SK-N-SH treated with all-trans-retinoic acid at 6 μM for 48 hours (cell line): ENCODE measurements around the gene ANAPC1.
"Not testable (repeated sequence)": the region's sequence is repeated elsewhere in the genome, so short reads cannot be mapped to it uniquely, and the experiment has no call there.

ENCODE experiments used
- ATAC-seq: fragments of 200-7000 bp; cut with Tn5 transposase; 3 replicates; pipeline ENCODE4 v1.9.1; 2020; ENCODE audit warnings: mild to moderate bottlenecking, moderate library complexity
- ARNTL ChIP-seq: fragments of 450-650 bp; formaldehyde crosslinking; IDR thresholded peaks from 2 replicates; pipeline ENCODE4 v1.5.0; 2020; ENCODE audit warnings: low read depth, mild to moderate bottlenecking, moderate library complexity, borderline replicate concordance
- BACH2 ChIP-seq: fragments of 250-450 bp; sonication (Bioruptor Pico); IDR thresholded peaks from 2 replicates; pipeline ENCODE4 v1.9.0; 2021; ENCODE audit warnings: mild to moderate bottlenecking, borderline replicate concordance
- CREB5 ChIP-seq: fragments of 250-450 bp; sonication (Bioruptor Pico); IDR thresholded peaks from 2 replicates; pipeline ENCODE4 v1.5.1; 2020; ENCODE audit warnings: low read depth, mild to moderate bottlenecking, moderate library complexity
- CSDC2 ChIP-seq: fragments of 250-450 bp; sonication (Bioruptor Pico); IDR thresholded peaks from 2 replicates; pipeline ENCODE4 v1.5.0; 2020; ENCODE audit warnings: mild to moderate bottlenecking, moderate library complexity
- CSRNP3 ChIP-seq: fragments of 250-450 bp; sonication (Bioruptor Pico); IDR thresholded peaks from 2 replicates; pipeline ENCODE4 v1.5.1; 2021; ENCODE audit warnings: mild to moderate bottlenecking, moderate library complexity
- ESRRG ChIP-seq: fragments of 250-450 bp; sonication (Bioruptor Pico); IDR thresholded peaks from 2 replicates; pipeline ENCODE4 v1.6.1; 2021; ENCODE audit warnings: mild to moderate bottlenecking
- GLIS3 ChIP-seq: fragments of 250-450 bp; sonication (Bioruptor Pico); IDR thresholded peaks from 2 replicates; pipeline ENCODE4 v1.5.0; 2020; ENCODE audit warnings: mild to moderate bottlenecking, moderate library complexity
- ISL1 ChIP-seq: fragments of 250-450 bp; sonication (Bioruptor Pico); IDR thresholded peaks from 2 replicates; pipeline ENCODE4 v2.1.2; 2022; ENCODE audit warnings: mild to moderate bottlenecking, moderate library complexity
- OSR1 ChIP-seq: fragments of 250-450 bp; sonication (Bioruptor Pico); IDR thresholded peaks from 2 replicates; pipeline ENCODE4 v1.8.0; 2022; ENCODE audit warnings: moderate library complexity, mild to moderate bottlenecking, inconsistent platforms
- PATZ1 ChIP-seq: fragments of 250-450 bp; sonication (Bioruptor Pico); IDR thresholded peaks from 2 replicates; pipeline ENCODE4 v1.8.0; 2020; ENCODE audit warnings: mild to moderate bottlenecking, moderate library complexity, borderline replicate concordance
- PPARA ChIP-seq: fragments of 250-450 bp; sonication (Bioruptor Pico); IDR thresholded peaks from 2 replicates; pipeline ENCODE4 v1.5.0; 2020; ENCODE audit warnings: mild to moderate bottlenecking, borderline replicate concordance
- RARB ChIP-seq: fragments of 250-450 bp; sonication (Bioruptor Pico); IDR thresholded peaks from 2 replicates; pipeline ENCODE4 v1.8.0; 2021; ENCODE audit warnings: mild to moderate bottlenecking, moderate library complexity
- SNAI2 ChIP-seq: fragments of 250-450 bp; sonication (Bioruptor Pico); IDR thresholded peaks from 2 replicates; pipeline ENCODE4 v1.5.0; 2020; ENCODE audit warnings: mild to moderate bottlenecking, moderate library complexity
- TCF4 ChIP-seq: fragments of 250-450 bp; sonication (Bioruptor Pico); IDR thresholded peaks from 2 replicates; pipeline ENCODE4 v1.8.0; 2021; ENCODE audit warnings: mild to moderate bottlenecking, moderate library complexity, borderline replicate concordance
- TOX ChIP-seq: fragments of 250-450 bp; sonication (Bioruptor Pico); IDR thresholded peaks from 2 replicates; pipeline ENCODE4 v1.8.0; 2021; ENCODE audit warnings: mild to moderate bottlenecking, moderate library complexity, borderline replicate concordance
- TSHZ2 ChIP-seq: fragments of 250-450 bp; sonication (Bioruptor Pico); IDR thresholded peaks from 2 replicates; pipeline ENCODE4 v1.5.0; 2020; ENCODE audit warnings: mild to moderate bottlenecking, moderate library complexity
- ZC3H10 ChIP-seq: fragments of 250-450 bp; sonication (Bioruptor Pico); IDR thresholded peaks from 2 replicates; pipeline ENCODE4 v1.5.1; 2021; ENCODE audit warnings: mild to moderate bottlenecking, moderate library complexity
- ZFP3 ChIP-seq: fragments of 250-450 bp; sonication (Bioruptor Pico); IDR thresholded peaks from 2 replicates; pipeline ENCODE4 v1.5.0; 2020; ENCODE audit warnings: mild to moderate bottlenecking, moderate library complexity
- ZFP30 ChIP-seq: fragments of 450-650 bp; formaldehyde crosslinking; IDR thresholded peaks from 2 replicates; pipeline ENCODE4 v1.5.0; 2022; ENCODE audit warnings: mild to moderate bottlenecking, moderate library complexity
- ZNF70 ChIP-seq: fragments of 450-650 bp; formaldehyde crosslinking; IDR thresholded peaks from 2 replicates; pipeline ENCODE4 v1.5.0; 2020; ENCODE audit warnings: mild to moderate bottlenecking, moderate library complexity
- ZNF8 ChIP-seq: fragments of 450-650 bp; formaldehyde crosslinking; IDR thresholded peaks from 2 replicates; pipeline ENCODE4 v1.5.0; 2020; ENCODE audit warnings: mild to moderate bottlenecking, moderate library complexity

Gene ANAPC1

GRCh38 chr2:111910609-111911277, 26.8 kb upstream of the ANAPC1 start:
- ATAC-seq: no peak
- no peak for TF ChIP-seq CSRNP3 (CRISPR knock-in tag)

GRCh38 chr2:111909997-111910396, 26.0 kb upstream of the ANAPC1 start:
- not testable (repeated sequence) for ATAC-seq

- no peak for TF ChIP-seq ZNF70
- TF ChIP-seq ARNTL: no peak
- no peak for TF ChIP-seq ZFP3
- no peak for TF ChIP-seq ISL1
- no peak for ATAC-seq
These were observed 25.1 kb upstream of the ANAPC1 start for GRCh38 chr2:111909079-111909478.

GRCh38 chr2:111908578-111908977, 24.6 kb upstream of the ANAPC1 start:
- ATAC-seq: no peak
- TF ChIP-seq ZC3H10 (no peak), CSDC2 (CRISPR knock-in tag) (no peak), TOX (CRISPR knock-in tag) (no peak), CREB5 (CRISPR knock-in tag) (no peak), ARNTL (no peak), OSR1 (CRISPR knock-in tag) (no peak), TCF4 (CRISPR knock-in tag) (no peak), ZNF8 (CRISPR knock-in tag) (no peak), PATZ1 (CRISPR knock-in tag) (no peak), SNAI2 (CRISPR knock-in tag) (no peak), TSHZ2 (CRISPR knock-in tag) (no peak), ZFP3 (no peak), ZFP30 (CRISPR knock-in tag) (no peak), GLIS3 (CRISPR knock-in tag) (no peak), RARB (CRISPR knock-in tag) (no peak), ESRRG (CRISPR knock-in tag) (no peak), CSRNP3 (CRISPR knock-in tag) (no peak), BACH2 (CRISPR knock-in tag) (no peak), PPARA (no peak), ZNF70 (no peak)
